ENCODE results near the gene ACSL3. TPM values are rescaled to one million over a fixed set of nuclear protein-coding genes. Genes with fewer than 3 reads are reported as not detected.

ACSL3 gene
- total and polyA plus RNA-seq, 2 donors (not counting 3 experiments of a cell fraction or from before 2014, with no cell fraction given) = 58.7 to 139 TPM

DNA sequence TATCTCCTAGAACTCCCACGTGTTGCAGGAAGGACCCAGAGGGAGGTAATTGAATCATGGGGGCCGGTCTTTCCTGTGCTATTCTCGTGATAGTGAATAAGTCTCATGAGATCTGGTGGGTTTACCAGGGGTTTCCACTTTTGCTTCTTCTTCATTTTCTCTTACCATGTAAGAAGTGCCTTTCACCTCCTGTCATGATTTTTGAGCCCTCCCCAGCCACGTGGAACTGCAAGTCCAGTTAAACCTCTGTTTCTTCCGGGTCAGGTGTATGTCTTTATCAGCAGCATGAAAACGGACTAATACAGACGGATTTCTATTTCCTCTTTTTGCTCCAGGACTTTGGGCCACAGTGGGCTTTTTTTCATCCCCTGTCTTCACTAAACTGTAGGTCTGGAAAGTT lies 102.8 kb downstream of the ACSL3 start:
- H3K9me3 ChIP-seq (replicated peaks; ENCODE audit: control insufficient read depth, insufficient read depth, low read length) = no peaks in the 10 kb centered on the region
- dilution Hi-C loops (cut with MboI; ENCODE audit: extremely low pct_ligation_motif_present, low sequenced_read_pairs) = no loop called here
- BruUV-seq (replicated peaks) = no TSS peak
- H2AFZ ChIP-seq (ENCODE audit: low read depth, low read length) = no peak overlapping the region
- no peak overlapping the region for H3K4me2 ChIP-seq (ENCODE audit: insufficient read depth, low read length)
- no peaks in the 10 kb centered on the region for H3K79me2 ChIP-seq (ENCODE audit: control insufficient read depth, insufficient read depth, low read length)
- H3K4me1 ChIP-seq (ENCODE audit: control insufficient read depth, extremely low read depth, insufficient read depth, low read length) = no peaks in the 10 kb centered on the region
- intact Hi-C loops (cut with micrococcal nuclease) = no loop called here
- no peak for DNase-seq (ENCODE audit: low read depth, low spot score)
- FAIRE-seq = no peak
- no peaks in the 10 kb centered on the region for H4K20me1 ChIP-seq (replicated peaks; ENCODE audit: control insufficient read depth, extremely low read depth, insufficient read depth, low read length)
- peaks cover 0 to 17% of the 10 kb centered on the region in 2 experiments for H3K27me3 ChIP-seq (ENCODE audit: control insufficient read depth in 2 of 2, insufficient read depth in 2 of 2, low read length in 2 of 2)
- H3K4me3 ChIP-seq (replicated peaks in 1 of 3; ENCODE audit: insufficient read depth in 1 of 3, low read depth in 1 of 3, low read length in 3 of 3) = no peak overlapping the region
- H3K27ac ChIP-seq (ENCODE audit: insufficient read depth, low read depth, low read length) = no peak overlapping the region
- H3K36me3 ChIP-seq (ENCODE audit: control insufficient read depth in 2 of 2, extremely low read depth in 1 of 2, insufficient read depth in 2 of 2, low read length in 2 of 2) = no peaks in the 10 kb centered on the region
- TF ChIP-seq POLR2AphosphoS5 (IDR thresholded peaks at IDR 0.05; ENCODE audit: insufficient read depth, low read depth, low read length) (no peak), JUN (IDR thresholded peaks at IDR 0.05; ENCODE audit: borderline replicate concordance, insufficient read depth, insufficient read length, low read depth) (no peak), POLR2A (IDR thresholded peaks at IDR 0.05; ENCODE audit: low read depth, low read length) (no peak), EZH2 (IDR thresholded peaks at IDR 0.05; ENCODE audit: borderline replicate concordance, low read depth, low read length, severe bottlenecking) (no peak), MYC (IDR thresholded peaks at IDR 0.05; ENCODE audit: low read depth, low read length) (no peak)
- TF ChIP-seq, protein P1, sequence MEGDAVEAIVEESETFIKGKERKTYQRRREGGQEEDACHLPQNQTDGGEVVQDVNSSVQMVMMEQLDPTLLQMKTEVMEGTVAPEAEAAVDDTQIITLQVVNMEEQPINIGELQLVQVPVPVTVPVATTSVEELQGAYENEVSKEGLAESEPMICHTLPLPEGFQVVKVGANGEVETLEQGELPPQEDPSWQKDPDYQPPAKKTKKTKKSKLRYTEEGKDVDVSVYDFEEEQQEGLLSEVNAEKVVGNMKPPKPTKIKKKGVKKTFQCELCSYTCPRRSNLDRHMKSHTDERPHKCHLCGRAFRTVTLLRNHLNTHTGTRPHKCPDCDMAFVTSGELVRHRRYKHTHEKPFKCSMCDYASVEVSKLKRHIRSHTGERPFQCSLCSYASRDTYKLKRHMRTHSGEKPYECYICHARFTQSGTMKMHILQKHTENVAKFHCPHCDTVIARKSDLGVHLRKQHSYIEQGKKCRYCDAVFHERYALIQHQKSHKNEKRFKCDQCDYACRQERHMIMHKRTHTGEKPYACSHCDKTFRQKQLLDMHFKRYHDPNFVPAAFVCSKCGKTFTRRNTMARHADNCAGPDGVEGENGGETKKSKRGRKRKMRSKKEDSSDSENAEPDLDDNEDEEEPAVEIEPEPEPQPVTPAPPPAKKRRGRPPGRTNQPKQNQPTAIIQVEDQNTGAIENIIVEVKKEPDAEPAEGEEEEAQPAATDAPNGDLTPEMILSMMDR (IDR thresholded peaks at IDR 0.05; ENCODE audit: extremely low read depth in 1 of 2, insufficient read depth in 1 of 2, low read depth in 1 of 2, low read length in 2 of 2) = no peak
- no peak overlapping the region for H3K9ac ChIP-seq (replicated peaks; ENCODE audit: extremely low read depth, insufficient read depth, low read length)
- H3K9me1 ChIP-seq (replicated peaks; ENCODE audit: control insufficient read depth, extremely low read depth, insufficient read depth, low read length) = no peaks in the 10 kb centered on the region
- POLR2A ChIA-PET = no interaction called here
- CTCF ChIA-PET = no interaction called here

Data from endothelial cell of umbilical vein (primary cell).